ENCODE results near the gene SLC6A3.

SLC6A3 gene

GRCh38 chr5:1445313-1445688 is at the start of gene SLC6A3:
Gene SLC6A3, minus strand, starts transcription at chr5:1445440. Its CDS starts 2,243 bp downstream, at chr5:1443197.
- no peak for DNase-seq

GRCh38 chr5:1493941-1494340 is 48.7 kb upstream of the SLC6A3 start:
- no peak for DNase-seq

GRCh38 chr5:1493413-1493812 is 48.2 kb upstream of the SLC6A3 start:
- DNase-seq, result no peak

- DNase-seq, result no peak
These were observed 47.5 kb upstream of the SLC6A3 start for GRCh38 chr5:1492757-1493156.

GRCh38 chr5:1490376-1490775 is 45.1 kb upstream of the SLC6A3 start:
- no peak for DNase-seq

GRCh38 chr5:1489754-1490153 is 44.5 kb upstream of the SLC6A3 start:
- no peak for DNase-seq

GRCh38 chr5:1488882-1489680 is 43.8 kb upstream of the SLC6A3 start:
- no peak for DNase-seq

- DNase-seq, result no peak
These were observed 42.0 kb upstream of the SLC6A3 start for GRCh38 chr5:1487079-1487764.

GRCh38 chr5:1486271-1486670 is 41.0 kb upstream of the SLC6A3 start:
- DNase-seq, result no peak

- no peak for DNase-seq
These were observed 40.4 kb upstream of the SLC6A3 start for GRCh38 chr5:1485579-1486118.

- no peak for DNase-seq
These were observed 39.7 kb upstream of the SLC6A3 start for GRCh38 chr5:1484730-1485578.

- no peak for DNase-seq
These were observed 38.9 kb upstream of the SLC6A3 start for GRCh38 chr5:1483856-1484729.

- DNase-seq, result no peak
These were observed 37.8 kb upstream of the SLC6A3 start for GRCh38 chr5:1483064-1483463.

GRCh38 chr5:1481959-1482331 is 36.7 kb upstream of the SLC6A3 start:
- DNase-seq, result no peak

- no peak for DNase-seq
These were observed 36.2 kb upstream of the SLC6A3 start for GRCh38 chr5:1481266-1481958.

GRCh38 chr5:1480806-1481205 is 35.6 kb upstream of the SLC6A3 start:
- DNase-seq, result no peak

- no peak for DNase-seq
These were observed 35.0 kb upstream of the SLC6A3 start for GRCh38 chr5:1480217-1480616.

- DNase-seq, result peak in 1 of 2 experiments; percentile 31
These were observed 34.4 kb upstream of the SLC6A3 start for GRCh38 chr5:1479581-1480188.

GRCh38 chr5:1479066-1479465 is 33.8 kb upstream of the SLC6A3 start:
- no peak for DNase-seq

GRCh38 chr5:1478271-1479035 is 33.2 kb upstream of the SLC6A3 start:
- no peak for DNase-seq
